Osteocyte (in vitro differentiated cells): Measurements from ENCODE around the gene MOG. TPM values are rescaled to one million over a fixed set of nuclear protein-coding genes. Genes with fewer than 3 reads are reported as not detected.

Experiments used
- DNase-seq: peaks from one replicate; pipeline ENCODE4 v3.0.0; 2021; ENCODE audit warnings: mixed read lengths; ENCODE audit not compliant: unreplicated experiment; ENCODE audit errors: extremely low spot score
- H3K27ac Mint-ChIP-seq: one replicate; pipeline ENCODE4 v1.8.0; 2021; ENCODE audit warnings: mild to moderate bottlenecking, mixed read lengths; ENCODE audit not compliant: unreplicated experiment
- H3K27me3 Mint-ChIP-seq: one replicate; pipeline ENCODE4 v1.8.0; 2021; ENCODE audit warnings: mixed read lengths; ENCODE audit not compliant: unreplicated experiment
- H3K36me3 Mint-ChIP-seq: one replicate; pipeline ENCODE4 v1.8.0; 2021; ENCODE audit warnings: mixed read lengths; ENCODE audit not compliant: unreplicated experiment
- H3K4me1 Mint-ChIP-seq: one replicate; pipeline ENCODE4 v1.8.0; 2021; ENCODE audit warnings: mixed read lengths; ENCODE audit not compliant: unreplicated experiment
- H3K4me3 Mint-ChIP-seq: one replicate; pipeline ENCODE4 v1.8.0; 2021; ENCODE audit warnings: mild to moderate bottlenecking, moderate library complexity, mixed read lengths; ENCODE audit not compliant: unreplicated experiment
- H3K9me3 Mint-ChIP-seq: one replicate; pipeline ENCODE4 v1.8.0; 2021; ENCODE audit warnings: mixed read lengths; ENCODE audit not compliant: unreplicated experiment
- CTCF ChIP-seq: fragments of 200-600 bp; sonication (generic); IDR thresholded peaks from 2 replicates; pipeline ENCODE4 v1.5.0; 2021; ENCODE audit warnings: antibody characterized with exemption, mild to moderate bottlenecking, moderate library complexity
- total RNA-seq: library from RNA; stranded (reverse); gene quantifications from 2 replicates; pipeline ENCODE4 v1.2.1, GENCODE V29; 2021

MOG gene
- total RNA-seq, 1 donor from 2014 or later, result not detected

GRCh38 chr6:29694637-29695036, 37.7 kb downstream of the MOG start:
- Mint-ChIP-seq H3K36me3 (no peaks in the 10 kb centered on the region), H3K4me3 (no peak overlapping the region), H3K9me3 (peaks cover 5% of the 10 kb centered on the region), H3K27ac (no peak overlapping the region), H3K4me1 (no peaks in the 10 kb centered on the region), H3K27me3 (peaks cover 3% of the 10 kb centered on the region)
- no peak for DNase-seq
- TF ChIP-seq CTCF, result no peak

- no peak for DNase-seq
- Mint-ChIP-seq H3K4me3 (no peak overlapping the region), H3K9me3 (peaks cover 5% of the 10 kb centered on the region), H3K27me3 (peaks cover 9% of the 10 kb centered on the region), H3K27ac (no peak overlapping the region), H3K4me1 (no peaks in the 10 kb centered on the region), H3K36me3 (no peaks in the 10 kb centered on the region)
- peak; percentile 63 for TF ChIP-seq CTCF
Measured at GRCh38 chr6:29696147-29697125, 39.5 kb downstream of the MOG start.

GRCh38 chr6:29702519-29703103, 45.7 kb downstream of the MOG start:
- H3K27me3 Mint-ChIP-seq, result peaks cover 48% of the 10 kb centered on the region
- DNase-seq, result no peak
- no peak overlapping the region for H3K4me3 Mint-ChIP-seq
- no peaks in the 10 kb centered on the region for H3K9me3 Mint-ChIP-seq
- no peak overlapping the region for H3K27ac Mint-ChIP-seq
- no peaks in the 10 kb centered on the region for H3K36me3 Mint-ChIP-seq
- TF ChIP-seq CTCF, result peak; percentile 71
- no peaks in the 10 kb centered on the region for H3K4me1 Mint-ChIP-seq

GRCh38 chr6:29705389-29706231, 48.7 kb downstream of the MOG start:
- H3K4me3 Mint-ChIP-seq, result no peak overlapping the region
- peak; percentile 72 for TF ChIP-seq CTCF
- no peak overlapping the region for H3K27ac Mint-ChIP-seq
- no peaks in the 10 kb centered on the region for H3K36me3 Mint-ChIP-seq
- no peaks in the 10 kb centered on the region for H3K9me3 Mint-ChIP-seq
- no peak for DNase-seq
- H3K27me3 Mint-ChIP-seq, result peaks cover 52% of the 10 kb centered on the region
- H3K4me1 Mint-ChIP-seq, result no peaks in the 10 kb centered on the region
